ENCODE data around the gene TPSD1.

Gene TPSD1

DNA sequence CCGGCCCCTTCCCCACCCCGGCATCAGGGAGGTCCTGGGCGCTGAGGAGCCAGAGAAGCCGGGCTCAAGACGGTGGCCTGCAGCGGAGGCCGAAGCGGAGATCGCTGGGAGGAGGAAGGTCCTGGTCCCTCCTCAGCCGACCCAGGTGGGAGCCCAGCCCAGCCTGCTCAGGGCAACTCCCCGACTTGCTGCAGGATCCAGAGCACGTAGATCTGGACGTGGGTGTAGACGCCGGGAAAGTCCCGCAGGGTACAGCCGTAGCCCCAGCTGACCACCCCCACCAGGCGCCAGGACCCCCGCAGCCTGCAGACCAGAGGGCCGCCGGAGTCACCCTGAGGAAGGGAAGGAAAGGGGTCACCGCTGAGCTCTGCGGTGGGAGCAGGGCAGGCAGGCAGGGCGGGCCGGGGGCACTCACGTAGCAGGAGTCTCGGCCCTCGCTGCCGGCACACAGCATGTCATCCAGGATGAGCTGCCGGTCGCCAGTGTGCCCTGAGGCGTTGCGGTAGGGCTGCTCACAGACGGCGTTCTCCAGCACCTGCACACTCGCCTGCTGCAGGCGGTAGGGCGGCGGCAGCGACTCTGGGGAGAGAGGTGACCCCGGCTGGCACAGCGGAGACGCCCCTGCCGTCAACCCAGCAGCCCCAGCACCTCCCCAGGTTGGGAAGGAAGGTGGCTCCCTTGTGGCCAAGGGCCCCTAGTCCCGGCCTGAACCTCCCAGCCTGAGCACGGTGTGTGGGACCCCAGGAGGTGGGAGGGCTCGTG, 5.4 kb downstream of the TPSD1 start:
- no peak overlapping the region for H3K27ac ChIP-seq
- TF ChIP-seq CTCF (IDR thresholded peaks at IDR 0.05): no peak
- TF ChIP-seq ZFX (IDR thresholded peaks at IDR 0.05; ENCODE audit: borderline replicate concordance): no peak

DNA sequence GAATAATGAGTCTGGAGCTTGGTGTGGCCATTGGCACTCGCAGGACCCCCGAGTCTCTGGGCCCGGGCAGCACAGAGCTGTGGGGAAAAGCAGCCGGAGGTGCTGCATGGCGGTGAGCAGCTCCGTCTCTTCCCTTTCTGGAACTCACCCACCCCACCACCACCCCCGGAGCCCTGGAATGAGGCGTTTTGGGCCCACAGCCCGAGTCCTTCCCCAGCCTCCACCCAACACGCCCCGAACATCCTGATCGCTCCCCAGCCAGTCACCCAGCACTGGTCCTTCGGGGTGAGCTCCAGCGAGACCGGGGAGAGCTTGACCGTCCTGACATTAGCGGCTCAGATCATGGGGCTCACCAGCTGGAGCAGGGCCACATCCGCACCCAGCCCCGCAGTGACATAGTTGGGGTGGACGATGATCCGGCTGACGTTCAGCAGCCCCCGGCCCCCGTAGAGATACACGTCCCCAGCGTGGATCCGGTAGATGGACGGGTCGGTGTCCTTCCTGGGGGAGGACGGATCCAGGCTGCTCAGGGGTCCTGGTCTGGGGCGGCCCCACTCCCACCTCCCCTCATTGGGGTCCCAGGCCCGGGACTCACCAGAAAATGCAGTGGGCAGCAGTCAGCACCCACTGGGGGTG, 6.5 kb downstream of the TPSD1 start:
- no peak overlapping the region for H3K27ac ChIP-seq
- no peak for TF ChIP-seq CTCF (IDR thresholded peaks at IDR 0.05)
- no peak for TF ChIP-seq ZFX (IDR thresholded peaks at IDR 0.05; ENCODE audit: borderline replicate concordance)

DNA sequence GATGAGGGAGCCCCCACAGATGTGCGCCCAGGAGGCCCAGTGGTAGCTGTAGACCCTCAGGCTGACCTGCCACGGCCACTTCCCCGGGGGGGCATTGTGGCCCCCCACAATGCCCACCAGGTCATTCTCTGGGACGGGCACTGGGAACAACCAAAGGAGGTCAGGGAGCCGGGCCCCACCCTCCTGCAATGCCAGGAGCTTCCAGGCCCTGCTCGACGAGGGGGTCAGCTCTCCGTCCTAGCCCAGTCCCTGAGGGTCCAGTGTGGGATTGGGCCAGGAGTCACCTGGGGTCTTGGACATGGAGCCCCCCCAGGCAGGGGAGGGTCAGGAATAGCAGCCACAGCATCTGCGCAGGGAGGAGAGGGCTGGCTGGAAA, 7.0 kb downstream of the TPSD1 start:
- no peak overlapping the region for H3K27ac ChIP-seq
- TF ChIP-seq ZFX (IDR thresholded peaks at IDR 0.05; ENCODE audit: borderline replicate concordance) (no peak), CTCF (IDR thresholded peaks at IDR 0.05) (no peak)

GRCh38 chr16:1263591-1264344, 7.9 kb downstream of the TPSD1 start:
- TF ChIP-seq ZFX (IDR thresholded peaks at IDR 0.05; ENCODE audit: borderline replicate concordance): no peak
- TF ChIP-seq CTCF (IDR thresholded peaks at IDR 0.05): no peak
- no peak overlapping the region for H3K27ac ChIP-seq

- TF ChIP-seq ZFX (IDR thresholded peaks at IDR 0.05; ENCODE audit: borderline replicate concordance): no peak
- no peak for TF ChIP-seq CTCF (IDR thresholded peaks at IDR 0.05)
- no peak overlapping the region for H3K27ac ChIP-seq
These were observed 8.6 kb downstream of the TPSD1 start for GRCh38 chr16:1264345-1265089.

DNA sequence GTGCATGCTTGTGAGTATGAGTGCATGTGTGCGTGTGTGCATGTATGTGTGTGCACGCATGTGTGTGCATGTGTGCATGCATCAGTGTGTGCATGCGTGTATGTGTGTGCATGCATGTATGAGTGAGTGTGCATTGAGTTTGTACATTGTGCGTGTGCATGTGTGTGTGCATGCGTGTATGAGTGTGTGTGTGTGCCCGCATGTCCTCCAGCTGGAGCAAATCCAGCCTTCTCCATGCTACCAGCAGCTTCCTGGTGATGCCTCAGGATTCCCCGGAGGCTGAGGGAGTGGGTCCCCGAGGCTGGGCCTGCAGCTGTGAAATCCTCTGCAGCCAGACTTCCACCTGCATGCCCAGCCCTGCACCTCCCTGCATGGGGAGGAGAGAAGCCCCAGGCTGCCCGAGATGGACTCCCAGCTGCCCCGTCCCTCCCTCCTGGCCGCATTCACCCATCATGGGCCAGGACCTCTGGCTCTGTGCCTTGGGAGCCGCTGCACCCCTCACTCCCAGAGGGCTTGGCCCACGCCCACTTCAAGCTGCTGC, 9.3 kb downstream of the TPSD1 start:
- no peak overlapping the region for H3K27ac ChIP-seq
- no peak for TF ChIP-seq ZFX (IDR thresholded peaks at IDR 0.05; ENCODE audit: borderline replicate concordance)
- TF ChIP-seq CTCF (IDR thresholded peaks at IDR 0.05): no peak

All from 22Rv1 (cell line).